H1 (cell line): ENCODE results near the gene CBFA2T2. TPM values are rescaled to one million over a fixed set of nuclear protein-coding genes. Genes with fewer than 3 reads are reported as not detected.
A peak's percentile ranks its signal among the peaks of the same experiment; 100 is the strongest.

ENCODE experiments used
- CTCF ChIA-PET: fragments of 300-600 bp; sonication (Branson Sonifier 250); formaldehyde crosslinking; loops from one replicate; lab custom pipeline; 2021; ENCODE audit not compliant: partially characterized antibody; lab: Charles Lee
- POLR2A ChIA-PET: fragments of 300-600 bp; sonication (Branson Sonifier 250); formaldehyde crosslinking; loops from one replicate; lab custom pipeline; 2021; ENCODE audit warnings: inconsistent platforms; ENCODE audit not compliant: partially characterized antibody; lab: Charles Lee
- DNase-seq, 2 experiments: peaks; one replicate each; pipeline versions ENCODE4 v3.0.0 to v3.0.0-alpha.2; 2010 to 2022; ENCODE audit warnings: low spot score in 2 of 2, low read depth in 1 of 2, mixed read lengths in 1 of 2
- FAIRE-seq: peaks from 2 replicates; lab custom pipeline; 2011; peaks lifted over from hg19 to GRCh38; lab: Jason Lieb, UNC
- H2AFZ ChIP-seq: 2 replicates; pipeline ENCODE4 v1.8.1; 2012; ENCODE audit warnings: low read length, inconsistent platforms
- H2AK5ac ChIP-seq: 2 replicates; pipeline ENCODE4 v1.6.1; 2013; ENCODE audit warnings: low read depth, low read length
- H2BK120ac ChIP-seq: replicated peaks from 2 replicates; pipeline ENCODE3; 2013; ENCODE audit warnings: low read depth, low read length, inconsistent platforms
- H2BK12ac ChIP-seq: 2 replicates; pipeline ENCODE4 v1.6.1; 2013; ENCODE audit warnings: low read depth, low read length
- H2BK15ac ChIP-seq: 2 replicates; pipeline ENCODE4 v1.6.1; 2013; ENCODE audit warnings: low read length
- H2BK20ac ChIP-seq: 2 replicates; pipeline ENCODE4 v1.6.1; 2013; ENCODE audit warnings: low read length
- H2BK5ac ChIP-seq: 2 replicates; pipeline ENCODE4 v1.6.1; 2013; ENCODE audit warnings: low read depth, low read length
- H3K14ac ChIP-seq: 2 replicates; pipeline ENCODE4 v1.6.1; 2013; ENCODE audit warnings: inconsistent platforms; ENCODE audit not compliant: insufficient read length
- H3K18ac ChIP-seq: 2 replicates; pipeline ENCODE4 v1.6.1; 2013; ENCODE audit warnings: low read length; ENCODE audit errors: extremely low read depth
- H3K23ac ChIP-seq: 2 replicates; pipeline ENCODE4 v1.6.1; 2013; ENCODE audit warnings: inconsistent platforms; ENCODE audit not compliant: insufficient read length
- H3K23me2 ChIP-seq: 2 replicates; pipeline ENCODE4 v1.6.1; 2013; ENCODE audit warnings: low read depth, low read length
- H3K27ac ChIP-seq: 2 replicates; pipeline ENCODE4 v1.6.1; 2011; ENCODE audit warnings: low read depth, low read length, inconsistent platforms
- H3K27me3 ChIP-seq, 4 experiments: replicated peaks in 1 of 4; 1 replicate in 1 of 4; 2 replicates in 3 of 4; pipeline versions ENCODE4 v1.6.1 to v1.8.1; 2011 to 2013; ENCODE audit warnings: low read length in 3 of 4, mild to moderate bottlenecking in 3 of 4, inconsistent platforms in 2 of 4, mixed read lengths in 2 of 4, moderate library complexity in 1 of 4; ENCODE audit not compliant: control insufficient read depth in 3 of 4, insufficient read depth in 3 of 4; ENCODE audit errors: extremely low read depth in 1 of 4
- H3K36me3 ChIP-seq, 4 experiments: 2 replicates each; pipeline versions ENCODE4 v1.6.1 to v1.8.1; 2011 to 2013; ENCODE audit warnings: mild to moderate bottlenecking in 4 of 4, low read length in 3 of 4, moderate library complexity in 2 of 4, control low read depth in 1 of 4, inconsistent platforms in 1 of 4; ENCODE audit not compliant: insufficient read depth in 4 of 4, control insufficient read depth in 2 of 4
- H3K4ac ChIP-seq: replicated peaks from 2 replicates; pipeline ENCODE3; 2013; ENCODE audit warnings: low read length, low read depth, mixed read lengths, inconsistent platforms; ENCODE audit not compliant: insufficient read length
- H3K4me1 ChIP-seq, 4 experiments: replicated peaks in 1 of 4; 1 replicate in 1 of 4; 2 replicates in 3 of 4; pipeline versions ENCODE4 v1.6.1 to v1.8.1; 2011 to 2013; ENCODE audit warnings: low read length in 3 of 4, inconsistent platforms in 2 of 4, mixed read lengths in 1 of 4; ENCODE audit not compliant: insufficient read depth in 4 of 4, control insufficient read depth in 3 of 4
- H3K4me2 ChIP-seq, 2 experiments: 2 replicates each; pipeline versions ENCODE4 v1.6.1 to v1.8.1; 2011 to 2013; ENCODE audit warnings: low read depth in 2 of 2, low read length in 2 of 2, control low read depth in 1 of 2, inconsistent platforms in 1 of 2, mild to moderate bottlenecking in 1 of 2; ENCODE audit not compliant: insufficient read depth in 1 of 2
- H3K4me3 ChIP-seq, 4 experiments: fragments of 200-600, 300-600 bp in 1 of 4; sonication (generic), shearing (Covaris generic), sonication (Bioruptor Twin) in 1 of 4; 2 replicates each; pipeline versions ENCODE4 v1.5.1 to v1.8.1; 2011 to 2016; ENCODE audit warnings: low read length in 4 of 4, low read depth in 3 of 4, control low read depth in 2 of 4, inconsistent platforms in 2 of 4, mild to moderate bottlenecking in 2 of 4, mixed read lengths in 1 of 4, moderate library complexity in 1 of 4; ENCODE audit not compliant: insufficient read depth in 2 of 4; ENCODE audit errors: extremely low read depth in 1 of 4
- H3K56ac ChIP-seq: replicated peaks from 2 replicates; pipeline ENCODE3; 2013; ENCODE audit warnings: low read depth, mild to moderate bottlenecking, mixed read lengths, low read length, inconsistent platforms; ENCODE audit not compliant: insufficient read length
- H3K79me1 ChIP-seq: 2 replicates; pipeline ENCODE4 v1.6.1; 2013; ENCODE audit warnings: low read depth, low read length, control low read depth
- H3K79me2 ChIP-seq, 2 experiments: 2 replicates each; pipeline versions ENCODE4 v1.6.1 to v1.8.1; 2012 to 2013; ENCODE audit warnings: low read length in 2 of 2, mild to moderate bottlenecking in 2 of 2, inconsistent platforms in 1 of 2; ENCODE audit not compliant: insufficient read depth in 2 of 2, control insufficient read depth in 1 of 2
- H3K9ac ChIP-seq, 4 experiments: replicated peaks in 1 of 4; 1 replicate in 1 of 4; 2 replicates in 3 of 4; pipeline versions ENCODE4 v1.6.1 to v1.8.1; 2011 to 2013; ENCODE audit warnings: low read depth in 3 of 4, low read length in 3 of 4, control low read depth in 2 of 4, mild to moderate bottlenecking in 2 of 4, moderate library complexity in 2 of 4, inconsistent platforms in 1 of 4; ENCODE audit errors: extremely low read depth in 1 of 4
- H3K9me3 ChIP-seq, 2 experiments: 2 replicates each; pipeline versions ENCODE4 v1.6.1 to v1.8.1; 2012 to 2013; ENCODE audit warnings: mild to moderate bottlenecking in 2 of 2, moderate library complexity in 2 of 2, control low read depth in 1 of 2, inconsistent platforms in 1 of 2, low read depth in 1 of 2, low read length in 1 of 2, mixed read lengths in 1 of 2; ENCODE audit not compliant: insufficient read depth in 2 of 2
- H4K20me1 ChIP-seq, 2 experiments: replicated peaks in 1 of 2; 2 replicates each; pipeline versions ENCODE3 to v1.8.1; 2011 to 2013; ENCODE audit warnings: inconsistent platforms in 2 of 2, low read length in 2 of 2, mild to moderate bottlenecking in 1 of 2; ENCODE audit not compliant: insufficient read depth in 2 of 2, control insufficient read depth in 1 of 2
- H4K5ac ChIP-seq: 2 replicates; pipeline ENCODE4 v1.6.1; 2013; ENCODE audit warnings: low read length, low read depth, mixed read lengths, inconsistent platforms; ENCODE audit not compliant: insufficient read length
- H4K8ac ChIP-seq: 2 replicates; pipeline ENCODE4 v1.8.0; 2013; ENCODE audit warnings: mild to moderate bottlenecking, moderate library complexity, low read length, inconsistent platforms; ENCODE audit not compliant: insufficient read depth; ENCODE audit errors: extremely low read depth
- H4K91ac ChIP-seq: replicated peaks from 2 replicates; pipeline ENCODE3; 2013; ENCODE audit warnings: low read length, mixed read lengths, inconsistent platforms; ENCODE audit not compliant: insufficient read length
- NRF1 ChIP-seq: IDR thresholded peaks from 2 replicates; pipeline ENCODE4 v1.6.1; 2011; ENCODE audit warnings: mild to moderate bottlenecking, low read depth, low read length, improper control_type of control experiment
- TBP ChIP-seq: IDR thresholded peaks from 2 replicates; pipeline ENCODE4 v1.6.1; 2011; ENCODE audit warnings: low read depth, low read length, improper control_type of control experiment
- TEAD4 ChIP-seq: IDR thresholded peaks from 2 replicates; pipeline ENCODE4 v1.6.1; 2012; ENCODE audit warnings: low read depth, low read length, inconsistent platforms, mixed read lengths
- WGBS, 2 experiments: shearing (Covaris generic) in 1 of 2; methylation state at CpG; one replicate each; pipeline versions ENCODE4 v1.1.6 to v1.1.7; 2013 to 2015; ENCODE audit warnings: low lambda C conversion rate in 2 of 2, mixed read lengths in 2 of 2, inconsistent platforms in 1 of 2, low coverage in 1 of 2, missing lambda C conversion rate in 1 of 2; ENCODE audit not compliant: insufficient replicate concordance in 2 of 2, insufficient coverage in 1 of 2, insufficient read length in 1 of 2; ENCODE audit errors: extremely low coverage in 1 of 2, missing lambda C conversion rate in 1 of 2; 5-methylcytosine and 5-hydroxymethylcytosine counted together
- polyA plus RNA-seq, 7 experiments: library from polyadenylated mRNA; depleted of rRNA in 3 of 7; stranded (reverse) in 5 of 7; unstranded in 2 of 7; fragments of >200 nt in 5 of 7; fragments of 200-250 nt in 2 of 7; gene quantifications; 1 replicate in 5 of 7; 2 replicates in 1 of 7; 4 replicates in 1 of 7; pipeline versions ENCODE4 v1.2.1 to v1.2.3, GENCODE V29; 2011 to 2013; ENCODE audit warnings: missing spikeins in 2 of 7, mixed read lengths in 2 of 7
- total RNA-seq: library from RNA; stranded (reverse); fragmentation: NEBNext Ultra II Directional; extraction: Animal tissue kit (Norgen Biotek cat#: 25700); gene quantifications from 2 replicates; pipeline ENCODE4 v1.2.1, GENCODE V29; 2021
- TF ChIP-seq, protein P1 (sequence below): IDR thresholded peaks from 2 replicates; pipeline ENCODE4 v1.6.1; 2012; ENCODE audit warnings: inconsistent platforms
- TF ChIP-seq, protein P2 (sequence below): IDR thresholded peaks from 2 replicates; pipeline ENCODE4 v1.6.1; 2012; ENCODE audit warnings: inconsistent platforms

CBFA2T2 gene
- total and polyA plus RNA-seq, 2 of the 8 experiments (the other 6 are each of a cell fraction or from before 2014, with no cell fraction given) = 11.6 to 12.9 TPM

DNA sequence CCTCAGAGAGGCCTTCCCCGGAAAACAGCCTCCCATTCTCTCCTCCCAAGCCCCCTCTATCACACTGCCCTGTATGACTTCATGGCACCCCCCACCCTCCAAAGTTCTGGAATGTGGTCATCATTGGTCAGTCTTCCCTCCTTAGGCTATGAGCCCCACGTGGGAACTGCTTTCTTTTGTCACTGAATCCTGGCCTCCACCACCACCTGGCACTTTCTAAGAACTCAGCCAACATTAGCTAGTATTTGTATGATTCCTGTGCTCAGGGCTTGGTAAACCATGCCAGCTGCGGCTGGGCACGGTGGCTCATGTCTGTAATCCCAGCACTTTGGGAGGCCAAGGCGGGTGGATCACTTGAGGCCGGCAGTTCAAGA, 204.7 kb downstream of the CBFA2T2 start:
- no peak for FAIRE-seq
- no peak for TF ChIP-seq NRF1
- TF ChIP-seq, protein P1, sequence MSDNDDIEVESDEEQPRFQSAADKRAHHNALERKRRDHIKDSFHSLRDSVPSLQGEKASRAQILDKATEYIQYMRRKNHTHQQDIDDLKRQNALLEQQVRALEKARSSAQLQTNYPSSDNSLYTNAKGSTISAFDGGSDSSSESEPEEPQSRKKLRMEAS = peak; percentile 32; the same call in 1 of the 2 replicates
- TF ChIP-seq, protein P2, sequence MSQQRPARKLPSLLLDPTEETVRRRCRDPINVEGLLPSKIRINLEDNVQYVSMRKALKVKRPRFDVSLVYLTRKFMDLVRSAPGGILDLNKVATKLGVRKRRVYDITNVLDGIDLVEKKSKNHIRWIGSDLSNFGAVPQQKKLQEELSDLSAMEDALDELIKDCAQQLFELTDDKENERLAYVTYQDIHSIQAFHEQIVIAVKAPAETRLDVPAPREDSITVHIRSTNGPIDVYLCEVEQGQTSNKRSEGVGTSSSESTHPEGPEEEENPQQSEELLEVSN = peak; percentile 47; the same call in 1 of the 2 replicates
- no peak for TF ChIP-seq TEAD4
- TF ChIP-seq TBP = no peak
- TF ChIP-seq, all 59 proteins: peak for 2
- ChIA-PET CTCF (interaction anchor here (0.9 to 2.2 kb wide), 5 partner anchors 10 to 30 kb away, joined by 3 to 8 read pairs (median 5); no protein-coding TSS in a partner anchor), POLR2A (interaction anchor here (1.0 to 3.0 kb wide), 5 partner anchors 10 to 31 kb away, joined by 3 to 11 read pairs (median 6); partner anchors contain the start of gene PXMP4)
- DNase-seq = no peak
- Histone ChIP-seq H4K5ac (no peak overlapping the region), H3K56ac (no peak overlapping the region), H4K8ac (no peak overlapping the region), H2AK5ac (no peak overlapping the region), H2BK120ac (no peak overlapping the region), H3K4me2 (no peak overlapping the region; a peak in 1 of 4 replicates), H3K18ac (no peak overlapping the region), H3K27ac (no peak overlapping the region), H4K20me1 (no peaks in the 10 kb centered on the region), H3K4me3 (no peak overlapping the region), H3K4me1 (peaks cover 0 to 16% (median 9%) of the 10 kb centered on the region in 4 experiments; a peak in 6 of 7 replicates), H3K14ac (no peak overlapping the region), H3K4ac (no peak overlapping the region), H2AFZ (0 out of 2 replicates have a peak overlapping the region, but pooled peaks have one; percentile 95), H3K9ac (no peak overlapping the region; a peak in 2 of 7 replicates), H3K23ac (no peak overlapping the region), H4K91ac (no peak overlapping the region), H3K9me3 (peaks cover 0 to 7% of the 10 kb centered on the region in 2 experiments; a peak in 1 of 4 replicates), H2BK15ac (no peak overlapping the region), H3K27me3 (peaks cover 0 to 3% (median 2%) of the 10 kb centered on the region in 4 experiments; a peak in 3 of 7 replicates), H3K79me1 (no peaks in the 10 kb centered on the region), H3K23me2 (no peaks in the 10 kb centered on the region), H2BK20ac (no peak overlapping the region), H3K36me3 (no peaks in the 10 kb centered on the region), H2BK5ac (no peak overlapping the region), H3K79me2 (no peaks in the 10 kb centered on the region), H2BK12ac (no peak overlapping the region; the same call in 1 of the 2 replicates)
- WGBS, 2 experiments = 84% methylated on average over 6 of the region's 6 CpGs; no CpG with 5 or more reads in 1 of the 2 experiments
